Nephron progenitor cell (in vitro differentiated cells): ENCODE measurements around the gene DNM2.

ENCODE experiments used
- DNase-seq: peaks from one replicate; pipeline ENCODE4 v3.0.0; 2021
- H3K27ac Mint-ChIP-seq: 2 replicates; pipeline ENCODE4 v1.8.0; 2021; ENCODE audit warnings: mild to moderate bottlenecking, moderate library complexity, mixed read lengths
- H3K27me3 Mint-ChIP-seq: 2 replicates; pipeline ENCODE4 v1.8.0; 2021; ENCODE audit warnings: mild to moderate bottlenecking, low read depth, mixed read lengths; ENCODE audit not compliant: poor library complexity
- H3K36me3 Mint-ChIP-seq: 2 replicates; pipeline ENCODE4 v1.8.0; 2021; ENCODE audit warnings: low read depth, mixed read lengths
- H3K4me1 Mint-ChIP-seq: 2 replicates; pipeline ENCODE4 v1.8.0; 2021; ENCODE audit warnings: mixed read lengths
- H3K4me3 Mint-ChIP-seq: 2 replicates; pipeline ENCODE4 v1.8.0; 2021; ENCODE audit warnings: mild to moderate bottlenecking, moderate library complexity, mixed read lengths
- H3K9me3 Mint-ChIP-seq: 2 replicates; pipeline ENCODE4 v1.8.0; 2021; ENCODE audit warnings: mild to moderate bottlenecking, moderate library complexity, mixed read lengths
- TF ChIP-seq, protein P1 (sequence below): fragments of 200-600 bp; sonication (generic); IDR thresholded peaks from 2 replicates; pipeline ENCODE4 v1.5.0; 2021; ENCODE audit warnings: antibody characterized with exemption

The DNM2 gene

GRCh38 chr19:10846500-10847202 lies 128.8 kb downstream of the DNM2 start:
- TF ChIP-seq, protein P1, sequence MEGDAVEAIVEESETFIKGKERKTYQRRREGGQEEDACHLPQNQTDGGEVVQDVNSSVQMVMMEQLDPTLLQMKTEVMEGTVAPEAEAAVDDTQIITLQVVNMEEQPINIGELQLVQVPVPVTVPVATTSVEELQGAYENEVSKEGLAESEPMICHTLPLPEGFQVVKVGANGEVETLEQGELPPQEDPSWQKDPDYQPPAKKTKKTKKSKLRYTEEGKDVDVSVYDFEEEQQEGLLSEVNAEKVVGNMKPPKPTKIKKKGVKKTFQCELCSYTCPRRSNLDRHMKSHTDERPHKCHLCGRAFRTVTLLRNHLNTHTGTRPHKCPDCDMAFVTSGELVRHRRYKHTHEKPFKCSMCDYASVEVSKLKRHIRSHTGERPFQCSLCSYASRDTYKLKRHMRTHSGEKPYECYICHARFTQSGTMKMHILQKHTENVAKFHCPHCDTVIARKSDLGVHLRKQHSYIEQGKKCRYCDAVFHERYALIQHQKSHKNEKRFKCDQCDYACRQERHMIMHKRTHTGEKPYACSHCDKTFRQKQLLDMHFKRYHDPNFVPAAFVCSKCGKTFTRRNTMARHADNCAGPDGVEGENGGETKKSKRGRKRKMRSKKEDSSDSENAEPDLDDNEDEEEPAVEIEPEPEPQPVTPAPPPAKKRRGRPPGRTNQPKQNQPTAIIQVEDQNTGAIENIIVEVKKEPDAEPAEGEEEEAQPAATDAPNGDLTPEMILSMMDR = no peak
- no peak for DNase-seq
- no peaks in the 10 kb centered on the region for H3K36me3 Mint-ChIP-seq
- H3K27ac Mint-ChIP-seq = no peak overlapping the region
- peaks cover 15% of the 10 kb centered on the region for H3K4me1 Mint-ChIP-seq
- H3K9me3 Mint-ChIP-seq = peaks cover 33% of the 10 kb centered on the region
- H3K27me3 Mint-ChIP-seq = peaks cover 26% of the 10 kb centered on the region
- H3K4me3 Mint-ChIP-seq = no peak overlapping the region

- Mint-ChIP-seq H3K27me3 (peaks cover 26% of the 10 kb centered on the region), H3K27ac (peak within 1 kb of the TSS; percentile 61), H3K36me3 (no peaks in the 10 kb centered on the region), H3K4me1 (peaks cover 7% of the 10 kb centered on the region), H3K4me3 (no peak within 1 kb of the TSS), H3K9me3 (peaks cover 28% of the 10 kb centered on the region)
- TF ChIP-seq, protein P1 = no peak
- DNase-seq = no peak
These were observed 130.5 kb downstream of the DNM2 start, which contains the start of gene C19orf38 for GRCh38 chr19:10848230-10848856. TSS of gene C19orf38 (plus strand) at chr19:10848415. CDS start at chr19:10848509, 94 bp downstream.

DNA sequence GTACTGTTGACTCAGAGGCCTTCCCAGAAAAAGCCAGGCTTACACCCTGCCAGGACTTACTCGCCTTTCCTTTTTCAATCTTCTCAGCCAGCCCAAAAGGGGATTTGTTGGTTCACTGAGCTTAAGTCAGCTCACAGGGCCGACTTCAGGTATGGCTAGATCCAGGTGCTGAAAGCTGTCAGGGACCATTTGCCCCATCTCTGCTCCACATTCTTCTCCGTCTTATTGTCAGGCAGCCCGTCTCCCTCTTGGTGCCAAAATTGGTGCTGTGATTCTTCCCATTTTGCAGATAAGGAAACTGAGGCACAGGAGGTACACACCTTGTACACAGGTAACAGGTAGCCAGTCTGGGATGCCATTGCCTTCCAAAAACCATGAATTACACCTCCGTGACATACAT lies 132.8 kb downstream of the DNM2 start:
- no peak for DNase-seq
- H3K36me3 Mint-ChIP-seq = no peaks in the 10 kb centered on the region
- H3K4me1 Mint-ChIP-seq = peaks cover 4% of the 10 kb centered on the region
- TF ChIP-seq, protein P1 = no peak
- no peak overlapping the region for H3K4me3 Mint-ChIP-seq
- H3K27ac Mint-ChIP-seq = no peak overlapping the region
- peaks cover 17% of the 10 kb centered on the region for H3K9me3 Mint-ChIP-seq
- peaks cover 18% of the 10 kb centered on the region for H3K27me3 Mint-ChIP-seq

DNA sequence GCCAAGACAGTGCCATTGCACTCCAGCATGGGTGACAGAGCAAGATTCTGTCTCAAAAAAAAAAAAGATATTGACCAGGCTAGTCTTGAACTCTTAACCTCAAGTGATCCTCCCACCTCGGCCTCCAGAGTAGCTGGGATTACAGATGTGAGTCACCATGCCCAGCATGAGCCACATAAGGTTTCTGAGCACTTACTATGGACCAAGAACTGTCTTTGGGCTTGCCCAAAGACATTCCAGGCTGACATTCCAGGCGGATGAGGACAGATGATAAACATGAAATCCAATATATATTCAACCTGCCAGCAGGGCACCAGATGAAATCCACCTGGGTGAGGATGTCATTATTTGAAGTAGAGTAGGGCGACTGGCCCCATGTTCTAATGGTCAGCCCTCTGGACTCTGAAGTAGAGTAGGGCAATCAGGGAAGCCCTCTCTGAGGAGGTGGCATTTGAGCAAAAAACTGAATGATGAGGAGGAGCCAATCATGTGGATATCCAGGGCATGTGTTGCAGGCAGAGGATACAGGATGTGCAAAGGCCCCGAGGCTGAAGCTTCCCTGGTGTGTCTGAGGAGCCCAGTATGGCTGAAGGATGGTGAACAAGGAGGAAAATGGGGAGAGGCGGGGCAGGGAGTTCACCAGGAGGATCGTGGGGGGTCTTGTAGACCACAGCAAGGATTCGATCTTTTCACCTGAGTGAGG lies 134.4 kb downstream of the DNM2 start:
- Mint-ChIP-seq H3K4me1 (peaks cover 4% of the 10 kb centered on the region), H3K9me3 (peaks cover 6% of the 10 kb centered on the region), H3K27me3 (peaks cover 10% of the 10 kb centered on the region), H3K4me3 (no peak overlapping the region), H3K27ac (no peak overlapping the region), H3K36me3 (no peaks in the 10 kb centered on the region)
- no peak for DNase-seq
- TF ChIP-seq, protein P1 = no peak

DNA sequence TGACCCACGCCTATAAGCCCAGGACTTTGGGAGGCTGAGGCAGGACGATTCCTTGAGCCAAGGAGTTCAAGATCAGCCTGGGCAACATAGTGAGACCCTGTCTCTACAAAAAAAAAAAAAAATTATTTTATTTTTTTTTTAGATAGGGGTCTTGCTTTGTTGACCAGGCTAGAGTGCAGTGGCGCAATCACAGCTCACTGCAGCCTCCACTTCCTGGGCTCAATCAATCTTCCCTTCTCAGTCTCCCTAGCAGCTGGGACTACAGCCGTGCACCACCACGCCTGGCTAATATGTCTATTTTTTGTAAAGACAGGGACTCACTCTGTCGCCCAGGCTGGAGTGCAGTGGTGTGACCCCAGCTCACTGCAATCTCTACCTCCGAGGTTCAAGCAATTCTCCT lies 135.1 kb downstream of the DNM2 start:
- no peak for DNase-seq
- TF ChIP-seq, protein P1 = no peak
- Mint-ChIP-seq H3K27ac (no peak overlapping the region), H3K27me3 (peaks cover 8% of the 10 kb centered on the region), H3K9me3 (no peaks in the 10 kb centered on the region), H3K4me1 (peaks cover 4% of the 10 kb centered on the region), H3K4me3 (no peak overlapping the region), H3K36me3 (no peaks in the 10 kb centered on the region)
